SW480 (cell line): ENCODE results near the gene GLRX5.

Experiments
- DNase-seq: peaks from one replicate; pipeline ENCODE4 v3.0.0-alpha.2; 2016; ENCODE audit warnings: low spot score

GLRX5 gene

DNA sequence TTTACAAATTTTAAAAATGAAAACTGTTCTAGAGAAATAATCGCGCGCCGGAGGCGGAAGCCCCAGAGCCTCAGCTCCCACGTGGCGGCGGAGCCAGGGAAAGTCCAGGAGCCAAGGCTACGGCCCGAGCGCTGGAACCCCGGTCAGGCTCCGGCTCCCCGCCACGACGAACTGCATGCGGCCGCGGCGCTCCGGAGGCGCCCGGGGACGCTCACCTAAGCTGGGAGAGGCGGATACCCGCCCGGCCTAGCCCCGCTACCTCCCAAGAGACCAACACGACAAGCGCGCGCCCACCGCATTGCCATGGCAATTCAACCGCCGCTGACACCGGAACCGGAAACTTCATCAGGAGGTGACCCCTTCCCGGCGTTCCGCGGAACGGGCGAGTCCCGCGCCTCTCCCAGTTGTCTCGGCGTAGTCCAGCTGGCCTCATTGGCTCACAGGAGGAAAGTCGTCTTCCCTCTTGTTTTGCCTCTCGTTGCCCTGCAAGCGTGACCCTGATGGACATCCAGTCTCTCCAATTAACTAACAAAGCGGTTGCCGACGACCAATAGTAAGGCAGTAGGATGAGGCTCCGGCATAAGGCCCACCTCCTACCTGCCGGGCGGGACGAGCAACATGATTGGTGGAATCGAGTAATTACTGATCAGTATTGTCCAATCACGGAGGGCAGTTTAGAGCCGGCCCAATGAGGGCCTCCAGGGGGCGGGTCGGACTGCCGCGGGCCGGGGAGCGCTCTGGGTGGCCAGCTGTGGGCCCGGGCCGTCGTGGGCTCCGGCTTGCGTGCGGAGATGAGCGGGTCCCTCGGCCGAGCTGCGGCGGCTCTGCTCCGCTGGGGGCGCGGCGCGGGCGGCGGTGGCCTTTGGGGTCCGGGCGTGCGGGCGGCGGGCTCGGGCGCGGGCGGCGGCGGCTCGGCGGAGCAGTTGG lies at the start of gene GLRX5:
GLRX5 (plus strand) TSS at position 752 of the 927 bp plus-strand sequence; CDS start at position 792, 40 bp downstream.
- peak; percentile 100 for DNase-seq

GRCh38 chr14:95485222-95485819 lies 49.5 kb upstream of the GLRX5 start:
- no peak for DNase-seq

- no peak for DNase-seq
Observed at GRCh38 chr14:95486875-95487668, 47.8 kb upstream of the GLRX5 start.

GRCh38 chr14:95487669-95488084 lies 47.2 kb upstream of the GLRX5 start:
- no peak for DNase-seq

DNA sequence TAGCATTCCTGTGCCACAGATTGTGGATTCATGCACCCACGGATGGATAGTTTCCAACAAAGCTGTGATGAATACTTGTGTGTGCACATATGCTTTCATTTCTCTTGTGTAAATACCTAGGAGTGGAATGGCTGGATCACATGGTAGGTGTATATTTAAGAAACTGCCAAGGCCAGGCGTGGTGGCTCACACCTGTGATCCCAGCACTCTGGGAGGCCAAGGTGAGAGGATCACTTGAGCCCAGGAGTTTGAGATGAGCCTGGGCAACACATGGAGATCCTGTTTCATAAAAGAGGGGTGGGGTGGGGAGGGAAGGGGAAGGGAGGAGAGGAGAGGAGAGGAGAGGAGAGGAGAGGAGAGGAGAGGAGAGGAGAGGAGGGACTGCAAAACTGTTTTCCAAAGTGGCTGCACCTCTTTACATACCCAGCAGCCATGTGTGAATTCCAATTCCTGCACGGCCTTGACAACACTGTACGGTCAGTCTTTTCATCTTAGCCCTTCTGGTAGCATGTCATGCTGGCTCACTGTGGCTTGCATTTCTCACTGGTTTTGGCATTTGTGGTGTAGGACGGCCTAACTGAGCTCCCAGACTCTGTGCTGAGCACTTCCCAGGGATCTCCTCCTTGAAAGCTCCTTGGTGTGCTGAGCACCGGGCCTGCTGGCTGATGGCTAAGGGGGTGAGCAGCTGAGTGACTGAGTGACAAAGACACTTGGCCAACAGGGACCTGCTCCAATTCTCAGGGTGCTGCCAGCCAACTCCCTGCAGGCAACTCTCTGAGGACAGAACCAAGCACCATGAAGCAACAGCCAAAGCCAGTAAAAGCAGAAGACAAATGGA lies 46.3 kb upstream of the GLRX5 start:
- no peak for DNase-seq

DNA sequence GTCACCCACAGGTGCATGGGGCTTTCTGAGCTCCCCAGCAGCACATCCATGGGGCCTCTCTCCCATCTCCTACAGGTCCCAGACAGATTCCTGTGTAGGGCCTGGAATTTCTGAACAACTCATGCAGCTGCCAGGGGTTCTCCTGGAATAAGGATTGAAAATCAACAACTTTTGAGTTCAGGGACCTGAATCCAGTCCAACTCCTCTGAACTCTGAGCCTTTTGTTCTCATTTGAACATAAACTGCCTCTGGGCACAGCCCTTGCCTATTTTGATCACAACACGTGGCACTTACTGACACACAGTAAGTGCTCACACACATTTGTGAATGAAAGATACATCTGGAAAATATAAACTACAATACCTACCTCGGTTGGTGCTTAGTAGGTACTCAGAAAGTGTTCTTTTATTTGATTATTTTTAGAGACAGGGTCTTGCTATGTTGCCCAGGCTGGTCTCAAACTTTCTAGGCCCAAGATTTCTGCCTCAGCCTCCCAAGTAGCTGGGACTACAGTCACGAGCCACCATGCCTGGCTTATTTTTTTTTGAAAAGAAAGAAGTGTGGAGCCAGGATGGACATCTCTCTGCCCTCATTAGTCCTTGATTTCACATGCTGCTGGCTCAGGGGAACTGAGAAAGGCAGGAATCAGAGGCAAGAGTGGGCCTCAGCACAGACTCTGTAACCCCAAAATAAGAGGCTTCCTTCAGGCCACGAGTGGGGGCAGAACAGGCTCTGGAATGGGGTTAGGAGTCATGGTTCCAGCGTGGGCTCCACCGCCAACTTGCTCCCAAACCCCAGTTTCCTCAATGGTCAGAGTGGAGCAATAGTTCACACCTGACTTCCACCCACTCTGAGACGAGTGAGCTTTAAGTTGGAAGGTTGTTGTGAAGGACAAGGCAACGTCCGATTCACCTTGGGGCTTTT lies 45.4 kb upstream of the GLRX5 start:
- no peak for DNase-seq

DNA sequence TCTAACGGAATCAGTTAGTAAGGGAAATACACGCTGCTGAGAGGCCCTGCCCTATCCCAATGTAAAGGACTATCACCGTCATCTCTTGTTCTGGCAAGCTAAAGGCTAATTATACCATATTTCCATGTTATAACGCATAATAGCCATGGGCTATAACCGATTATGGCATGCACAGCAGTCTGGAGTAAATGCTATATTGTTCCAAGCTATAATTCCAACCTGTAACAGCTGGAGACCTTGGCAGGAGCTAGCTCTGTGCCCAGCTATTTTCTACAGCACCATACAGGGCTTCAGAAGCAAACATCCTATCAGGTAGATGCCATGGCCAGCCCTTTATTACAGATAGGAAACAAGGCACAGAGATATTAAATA lies 44.7 kb upstream of the GLRX5 start:
- DNase-seq = no peak

- peak; percentile 66 for DNase-seq
Observed at GRCh38 chr14:95490727-95491451, 44.0 kb upstream of the GLRX5 start.

- no peak for DNase-seq
Observed at GRCh38 chr14:95491936-95492608, 42.8 kb upstream of the GLRX5 start.

DNA sequence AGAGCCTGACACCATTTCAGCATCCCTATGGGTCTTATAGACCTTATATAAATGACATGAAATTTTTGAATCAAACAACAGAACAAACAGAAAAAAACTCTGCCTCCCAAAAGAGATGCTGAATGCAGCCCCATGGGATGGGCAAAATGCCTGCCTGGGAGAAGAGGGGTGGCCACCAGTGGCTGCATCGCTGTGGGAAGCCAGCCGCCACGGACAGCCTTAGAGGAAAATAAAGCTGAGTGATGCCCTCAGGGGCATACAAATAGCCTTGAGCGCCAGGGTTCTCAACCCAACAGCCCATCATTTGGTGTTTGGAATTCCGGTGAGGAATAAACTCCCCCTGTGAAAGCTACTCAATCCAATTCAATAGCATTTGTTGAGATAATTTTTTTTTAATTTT lies 41.3 kb upstream of the GLRX5 start:
- no peak for DNase-seq

- DNase-seq = no peak
Observed at GRCh38 chr14:95493976-95494375, 40.9 kb upstream of the GLRX5 start.

GRCh38 chr14:95494456-95494855 lies 40.4 kb upstream of the GLRX5 start:
- DNase-seq = no peak

- no peak for DNase-seq
Observed at GRCh38 chr14:95495076-95495475, 39.8 kb upstream of the GLRX5 start.

GRCh38 chr14:95495538-95496025 lies 39.3 kb upstream of the GLRX5 start:
- no peak for DNase-seq

DNA sequence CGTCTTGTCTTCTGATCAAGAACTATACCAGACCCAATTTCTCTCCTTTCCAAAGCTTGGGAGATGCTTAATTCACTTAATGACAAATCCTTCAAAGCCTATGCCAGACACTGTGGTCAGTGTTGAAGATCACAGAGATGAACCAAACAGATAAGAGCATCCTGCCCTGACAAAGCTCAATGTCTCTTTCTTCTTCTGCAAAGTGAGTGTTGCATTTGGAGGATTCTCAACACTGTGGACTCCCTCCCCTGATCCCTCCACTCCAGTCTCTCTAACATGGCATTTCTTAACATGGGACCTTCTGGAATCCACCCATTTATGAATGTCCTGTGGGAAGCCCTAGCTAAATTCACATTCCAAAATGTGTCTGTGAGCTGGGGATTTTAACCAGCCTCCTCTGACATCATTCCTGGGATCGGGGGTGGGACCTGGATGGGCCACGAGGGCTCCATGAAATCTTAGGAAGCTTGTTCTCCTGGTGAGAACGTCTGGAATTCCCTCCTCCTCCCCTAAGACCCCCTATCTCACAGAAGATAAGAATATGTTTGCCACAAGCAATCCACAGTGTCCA lies 38.7 kb upstream of the GLRX5 start:
- DNase-seq = peak; percentile 51

DNA sequence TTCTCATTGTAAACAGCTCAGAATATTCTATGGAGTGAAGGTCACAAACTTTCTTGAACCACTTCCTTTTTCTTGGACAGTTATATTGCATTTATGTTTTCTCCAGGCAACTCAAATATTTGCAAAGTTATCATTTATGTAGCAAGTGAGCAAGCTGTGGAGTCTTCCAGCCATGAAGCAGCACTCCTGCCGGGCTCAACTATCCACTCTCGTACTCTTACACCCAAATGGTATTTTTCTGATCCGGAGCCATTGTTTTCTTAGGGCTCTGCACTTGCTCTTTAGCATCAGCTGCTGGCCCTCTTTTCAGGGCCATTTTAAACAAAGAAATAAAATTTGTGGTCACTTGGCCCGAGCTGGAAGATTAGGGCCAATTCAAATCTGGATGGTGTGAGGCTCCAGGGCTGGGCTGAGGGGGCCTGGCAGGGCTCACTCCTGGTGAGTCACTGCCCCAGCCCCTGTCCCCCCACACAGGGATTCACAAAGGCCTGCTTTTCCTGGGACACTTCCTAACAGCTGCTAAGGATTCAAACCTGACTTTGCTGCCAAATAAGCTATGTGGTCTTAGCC lies 38.1 kb upstream of the GLRX5 start:
- no peak for DNase-seq

DNA sequence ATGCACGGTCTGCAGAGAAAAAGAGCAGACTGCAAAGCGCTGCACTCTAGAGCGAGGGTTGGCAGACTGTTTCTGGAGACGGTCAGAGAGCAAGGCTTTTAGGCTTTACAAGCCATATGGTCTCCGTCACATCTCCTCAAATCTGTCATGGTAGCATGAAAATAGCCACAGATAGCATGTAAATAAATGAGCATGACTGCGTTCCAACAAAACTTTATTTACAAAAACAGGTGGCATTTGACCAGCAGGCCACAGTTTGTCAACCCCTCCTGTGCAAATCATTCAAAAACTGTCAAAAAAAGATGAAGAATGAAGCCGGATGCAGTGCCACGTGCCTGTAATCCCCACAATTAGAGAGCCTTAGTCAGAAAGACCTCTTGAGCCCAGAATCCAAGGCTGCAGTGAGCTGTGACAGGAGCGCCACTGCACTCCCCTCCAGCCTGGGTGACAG lies 37.3 kb upstream of the GLRX5 start:
- DNase-seq = no peak

GRCh38 chr14:95498622-95499353 lies 36.1 kb upstream of the GLRX5 start:
- no peak for DNase-seq
